ENCODE results near the gene C3.
"Not testable (repeated sequence)": the region's sequence is repeated elsewhere in the genome, so short reads cannot be mapped to it uniquely, and the experiment has no call there.

Gene C3

DNA sequence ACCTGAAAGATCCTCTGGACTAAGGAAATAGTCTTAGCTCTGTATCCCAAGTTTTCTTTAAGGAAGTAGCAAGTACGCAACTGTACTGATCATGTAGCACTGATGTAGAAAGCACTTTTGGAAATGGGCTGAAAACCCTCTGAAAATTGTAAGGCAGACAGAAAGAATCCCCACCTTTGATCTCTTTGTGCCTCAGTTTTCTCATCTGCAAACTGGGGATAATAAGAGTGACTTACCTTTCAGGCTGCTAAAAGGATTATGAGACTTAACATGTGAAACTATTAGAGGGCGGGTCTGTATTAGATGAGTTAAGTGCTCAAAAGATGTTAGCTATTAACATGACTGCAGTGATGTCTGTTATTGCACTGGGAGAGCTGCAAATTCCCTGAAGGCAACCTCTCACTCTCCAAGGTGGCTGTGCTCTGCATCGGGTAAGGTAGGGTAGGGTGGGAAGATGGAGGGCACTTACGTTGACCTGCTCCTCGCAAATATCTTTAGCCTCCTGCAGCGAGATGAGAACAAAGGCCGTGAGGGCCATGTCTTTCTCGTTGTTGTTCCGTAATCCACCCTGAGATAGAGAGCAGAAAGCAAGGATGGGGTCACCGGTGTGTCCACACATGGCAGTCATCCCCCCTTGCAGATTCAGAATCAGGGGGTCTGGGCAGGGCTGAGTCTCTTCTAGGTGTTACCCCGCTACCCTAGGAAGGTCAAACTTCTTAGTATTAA, 30.1 kb downstream of the C3 start:
- no peak for DNase-seq (ENCODE audit: low spot score)

DNA sequence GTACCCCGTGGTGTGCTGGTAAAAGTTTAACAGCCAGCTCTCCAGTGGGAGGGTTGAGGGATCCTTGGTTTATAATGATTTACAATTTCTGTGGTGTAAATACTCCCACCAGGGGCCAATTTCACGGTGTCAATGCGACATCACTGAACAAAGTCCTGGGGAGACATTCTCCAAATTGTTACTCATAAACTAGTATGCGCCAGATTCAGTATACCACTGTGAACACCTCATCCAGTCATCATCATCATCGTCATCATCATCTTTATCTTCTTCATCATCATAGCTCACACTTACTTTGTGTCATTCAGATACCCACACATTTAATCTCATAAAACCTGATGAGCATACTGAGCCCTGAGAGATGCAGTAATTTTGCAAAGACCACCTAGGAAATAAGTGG, 33.3 kb downstream of the C3 start:
- DNase-seq (ENCODE audit: low spot score) = no peak

DNA sequence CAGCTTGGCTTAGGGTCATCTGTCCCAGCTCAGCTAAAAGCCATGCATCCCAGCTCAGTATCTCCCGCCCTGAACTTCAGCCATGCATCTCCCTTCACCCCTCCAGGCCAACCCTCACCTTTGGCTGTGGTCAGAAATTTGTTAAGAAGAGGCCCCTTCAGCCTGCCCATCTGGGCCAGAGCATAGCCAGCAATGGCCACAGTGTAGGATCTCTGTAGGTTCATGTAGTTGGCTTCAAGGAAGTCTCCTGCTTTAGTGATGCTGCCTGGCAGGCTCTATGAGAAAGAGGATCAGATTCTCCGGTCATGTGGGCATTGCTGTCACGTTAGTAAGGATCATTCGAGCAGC, 33.8 kb downstream of the C3 start:
- DNase-seq (ENCODE audit: low spot score) = no peak

DNA sequence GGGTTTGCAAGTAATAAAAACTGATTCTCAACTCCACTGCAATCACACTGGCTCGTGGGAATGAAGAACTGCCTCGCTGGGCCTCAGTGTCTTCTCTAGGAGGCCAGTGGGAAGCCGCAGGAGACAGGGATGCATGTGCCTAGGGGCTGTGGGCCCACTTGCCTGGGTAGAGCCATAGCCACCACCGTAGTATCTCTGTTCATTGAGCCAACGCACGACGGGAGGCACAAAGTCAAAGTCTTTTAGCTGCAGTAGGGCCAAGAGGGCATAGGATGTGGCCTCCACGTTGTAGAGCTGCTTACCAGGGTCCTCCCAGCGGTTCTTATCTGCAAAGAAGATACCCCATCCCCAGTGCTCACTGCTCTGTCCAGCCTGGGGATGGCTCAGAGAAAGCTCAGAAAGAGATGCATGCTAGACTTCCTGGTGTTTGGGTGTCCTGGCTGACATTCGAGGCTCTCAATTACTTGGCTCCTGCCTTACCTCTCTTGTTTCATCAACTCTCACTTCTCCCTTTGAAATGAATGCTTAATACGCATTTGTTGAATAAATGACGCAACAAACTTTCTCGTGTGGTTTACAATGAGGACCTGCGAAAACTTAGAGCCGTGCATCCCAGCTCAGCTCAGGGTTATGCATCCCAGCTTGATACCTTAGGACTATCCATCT, 34.4 kb downstream of the C3 start:
- DNase-seq (ENCODE audit: low spot score) = no peak

GRCh38 chr19:6685482-6685881, 35.0 kb downstream of the C3 start:
- no peak for DNase-seq (ENCODE audit: low spot score)

DNA sequence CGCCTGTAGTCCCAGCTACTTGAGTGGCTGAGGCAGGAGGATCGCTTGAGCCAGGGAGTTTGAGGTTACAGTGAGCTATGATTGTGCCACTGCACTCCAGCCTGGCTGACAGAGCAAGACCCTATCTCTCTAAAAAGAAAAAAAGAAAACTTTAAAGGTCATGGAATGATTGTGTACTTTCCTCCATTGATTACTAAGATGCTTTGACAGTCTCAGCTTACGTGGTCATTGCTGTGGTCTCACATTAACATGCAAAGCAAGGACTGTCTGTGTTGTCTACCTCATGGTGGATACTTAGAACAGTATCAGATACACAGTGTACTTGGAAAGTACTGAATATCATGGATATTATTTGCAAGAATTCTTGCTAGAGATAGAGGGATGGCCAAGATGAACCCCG, 36.5 kb downstream of the C3 start:
- DNase-seq (ENCODE audit: low spot score) = no peak

DNA sequence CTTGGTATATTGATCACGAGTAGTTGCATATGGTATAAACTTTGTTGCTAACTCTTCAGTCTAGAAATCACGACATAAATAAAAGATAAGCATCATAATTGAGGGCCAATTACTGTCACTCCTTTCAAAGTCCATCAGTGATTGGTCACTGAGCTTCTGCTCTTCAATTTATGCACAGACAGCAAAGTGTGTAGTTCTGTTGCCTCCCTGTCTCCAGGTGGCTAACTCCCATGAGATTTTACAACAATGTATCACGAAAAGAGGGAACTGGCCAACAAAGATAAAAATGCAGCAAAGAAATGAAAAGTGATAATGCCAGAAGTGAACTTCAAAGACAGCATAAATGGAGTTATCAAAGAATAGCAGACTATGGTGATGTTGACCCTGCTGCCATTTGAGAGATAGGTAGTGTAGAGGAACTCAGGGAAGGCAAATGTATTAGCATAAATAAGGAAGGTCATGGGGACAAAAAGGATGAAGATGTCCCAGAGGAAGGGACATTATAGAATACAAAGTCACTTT, 37.8 kb downstream of the C3 start:
- peak; percentile 6 for DNase-seq (ENCODE audit: low spot score)

- no peak for DNase-seq (ENCODE audit: low spot score)
These were observed 40.3 kb downstream of the C3 start for GRCh38 chr19:6680141-6680540.

DNA sequence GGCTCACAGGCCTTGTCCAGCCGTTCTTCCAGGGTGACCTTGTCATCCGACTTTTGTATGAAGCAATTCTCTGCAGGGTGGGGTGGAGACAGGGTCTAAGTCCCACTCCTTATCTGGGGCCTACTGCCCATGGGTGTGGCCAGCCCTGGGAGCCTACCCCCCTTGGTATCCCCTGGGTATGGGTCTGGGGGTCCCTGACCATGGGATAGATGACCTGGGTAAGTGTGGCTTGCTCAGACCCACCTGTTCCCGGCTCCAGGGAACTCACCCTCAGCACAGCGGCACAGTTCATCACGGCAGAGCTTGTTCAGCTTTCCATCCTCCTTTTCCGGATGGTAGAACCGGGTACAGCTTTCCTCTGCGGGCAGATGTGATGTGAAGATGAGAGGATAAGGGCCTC, 41.3 kb downstream of the C3 start:
- no peak for DNase-seq (ENCODE audit: low spot score)

DNA sequence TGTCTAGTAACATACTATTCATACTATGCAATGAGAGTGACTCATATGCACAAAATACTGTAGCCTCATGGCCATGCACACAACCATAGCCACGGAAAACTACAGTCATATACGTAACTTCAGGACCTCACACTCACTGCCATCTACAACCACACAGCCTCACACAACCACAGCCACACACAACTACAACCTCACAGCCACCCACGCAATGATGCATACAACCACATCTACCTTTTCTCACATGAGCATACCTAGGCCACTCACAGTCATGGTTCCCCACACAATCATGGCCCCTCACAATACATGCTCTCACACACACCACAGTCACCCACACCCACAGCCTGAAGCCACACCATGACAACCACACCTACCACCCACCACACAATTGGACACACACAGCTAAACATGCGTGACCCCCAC, 41.8 kb downstream of the C3 start:
- DNase-seq (ENCODE audit: low spot score) = no peak

- peak; percentile 9 for DNase-seq (ENCODE audit: low spot score)
These were observed 42.4 kb downstream of the C3 start for GRCh38 chr19:6677883-6678689.

DNA sequence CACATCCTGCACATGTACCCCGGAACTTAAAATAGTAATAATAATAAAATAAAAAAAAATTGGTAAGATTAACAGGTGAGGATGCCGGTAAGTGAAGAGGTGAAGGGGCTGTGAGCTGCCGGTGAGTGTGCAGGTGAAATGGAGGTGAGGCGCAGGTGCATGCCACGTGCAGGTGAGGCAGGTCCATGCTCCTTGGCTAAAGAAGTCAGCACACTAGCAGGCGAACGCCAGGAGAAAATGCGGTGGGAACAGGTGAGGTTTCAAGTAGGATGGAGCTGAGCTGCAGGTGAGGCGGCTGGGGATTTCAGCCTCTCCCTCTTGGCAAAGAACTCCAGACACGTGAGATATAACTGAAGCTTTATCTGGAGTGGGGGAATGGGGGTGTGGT, 43.0 kb downstream of the C3 start:
- DNase-seq (ENCODE audit: low spot score) = no peak

GRCh38 chr19:6676288-6676687, 44.2 kb downstream of the C3 start:
- DNase-seq (ENCODE audit: low spot score) = no peak

DNA sequence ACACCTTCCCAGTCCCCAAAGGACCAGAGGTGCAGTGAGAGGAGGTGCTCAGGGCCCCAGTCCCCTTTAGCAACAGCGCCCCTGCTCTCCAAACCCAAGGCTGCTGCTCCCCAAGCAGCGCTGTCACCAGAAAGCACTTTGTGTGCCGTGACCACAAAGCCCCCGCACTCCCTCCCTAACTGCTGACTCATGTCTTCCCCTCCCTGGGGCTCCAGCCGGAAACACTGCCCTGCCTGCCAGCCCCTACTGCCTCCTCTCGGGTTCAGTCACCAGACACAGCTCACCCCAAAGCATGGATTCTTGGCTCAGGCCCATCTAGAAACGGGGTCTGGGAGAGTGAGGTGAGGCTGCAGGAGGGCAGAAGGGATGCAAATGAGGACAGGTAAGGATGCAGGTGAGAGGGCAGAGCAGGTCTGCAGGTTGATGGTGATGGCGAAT, 45.6 kb downstream of the C3 start:
- DNase-seq (ENCODE audit: low spot score) = no peak

- DNase-seq (ENCODE audit: low spot score) = not testable (repeated sequence)
These were observed 46.0 kb downstream of the C3 start for GRCh38 chr19:6674408-6674807.

GRCh38 chr19:6672693-6673290, 47.7 kb downstream of the C3 start:
- DNase-seq (ENCODE audit: low spot score) = no peak

- no peak for DNase-seq (ENCODE audit: low spot score)
These were observed 48.5 kb downstream of the C3 start for GRCh38 chr19:6671960-6672359.

DNA sequence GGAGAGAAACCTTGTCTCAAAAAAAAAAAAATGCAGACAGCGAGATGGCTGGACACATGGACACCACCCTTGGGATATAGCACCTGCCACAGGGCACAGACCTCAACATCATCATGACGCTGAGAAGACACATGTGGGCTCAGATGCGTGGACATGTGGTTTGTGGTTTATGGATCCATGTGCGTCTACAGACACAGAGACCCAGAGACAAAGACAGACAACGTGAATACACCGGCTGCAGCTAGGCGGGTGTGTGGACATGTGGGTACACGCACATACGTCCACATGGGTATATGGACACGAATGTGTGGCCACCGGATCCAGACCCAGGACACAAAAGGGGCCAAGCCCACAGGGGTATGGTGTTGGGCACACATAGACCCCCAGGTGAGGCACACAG, 51.8 kb downstream of the C3 start:
- no peak for DNase-seq (ENCODE audit: low spot score)

DNA sequence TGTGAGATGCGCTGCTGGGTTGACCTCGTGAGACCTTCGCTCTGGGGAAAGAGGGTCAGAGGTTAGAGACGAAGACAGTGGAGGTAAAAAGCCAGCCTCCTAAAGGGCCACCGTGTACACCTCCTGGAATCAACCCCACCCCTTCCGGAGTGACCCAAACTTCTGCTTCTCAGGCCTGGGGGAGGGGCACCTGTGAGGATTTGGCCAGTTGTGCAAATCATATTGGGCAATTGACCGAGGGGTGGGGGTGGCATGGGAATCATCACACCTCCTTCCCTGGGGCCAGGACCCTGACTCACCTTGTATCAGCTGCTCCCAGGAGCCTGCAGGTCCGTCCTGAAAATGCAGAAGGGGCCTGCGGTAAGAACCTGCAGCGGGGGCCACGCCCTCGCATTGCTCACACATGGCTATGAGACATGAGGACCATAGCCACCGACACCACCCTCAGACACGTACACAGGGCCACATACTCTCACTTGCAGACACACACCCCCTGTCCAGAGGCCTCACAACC, 53.3 kb downstream of the C3 start:
- no peak for DNase-seq (ENCODE audit: low spot score)

DNA sequence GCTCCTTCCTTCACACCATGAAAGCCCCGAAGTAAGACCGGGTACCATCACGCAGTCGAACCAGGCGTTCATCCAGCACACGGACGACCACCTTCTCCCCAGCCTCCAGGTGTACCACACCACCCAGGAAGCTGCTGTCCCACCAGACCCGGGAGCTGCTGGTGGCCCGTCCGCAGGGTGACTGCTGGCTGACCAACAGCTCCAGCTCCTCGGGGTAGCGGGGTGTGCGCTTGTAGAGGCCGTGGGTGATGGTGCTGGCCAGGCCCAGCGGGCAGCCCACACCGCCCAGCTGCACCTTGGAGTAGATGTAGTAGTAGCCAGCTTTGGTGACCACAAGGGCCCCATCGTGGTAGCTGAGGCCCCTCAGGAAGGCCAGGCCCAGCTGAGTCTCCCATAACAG, 55.5 kb downstream of the C3 start:
- DNase-seq (ENCODE audit: low spot score) = no peak

- DNase-seq (ENCODE audit: low spot score) = no peak
These were observed 56.9 kb downstream of the C3 start for GRCh38 chr19:6663236-6664201.
